ENCODE results near the gene NOXA1.

The NOXA1 gene

GRCh38 chr9:137455359-137455991 is 32.3 kb downstream of the NOXA1 start:
- H3K27me3 Mint-ChIP-seq (ENCODE audit: low read depth, poor library complexity) = no peaks in the 10 kb centered on the region
- H3K4me1 Mint-ChIP-seq = peaks cover 19% of the 10 kb centered on the region
- H3K4me3 Mint-ChIP-seq = peak overlapping the region; percentile 57
- H3K27ac Mint-ChIP-seq = no peak overlapping the region
- H3K36me3 Mint-ChIP-seq (ENCODE audit: low read depth) = peaks cover 16% of the 10 kb centered on the region
- no peak for DNase-seq
- TF ChIP-seq CTCF (IDR thresholded peaks at IDR 0.05) = no peak
- no peaks in the 10 kb centered on the region for H3K9me3 Mint-ChIP-seq

GRCh38 chr9:137456061-137456863 is 33.1 kb downstream of the NOXA1 start:
- Mint-ChIP-seq H3K4me3 (peak overlapping the region; percentile 66), H3K36me3 (ENCODE audit: low read depth) (peaks cover 16% of the 10 kb centered on the region), H3K27ac (no peak overlapping the region), H3K4me1 (peaks cover 19% of the 10 kb centered on the region), H3K27me3 (ENCODE audit: low read depth, poor library complexity) (peaks cover 4% of the 10 kb centered on the region), H3K9me3 (no peaks in the 10 kb centered on the region)
- no peak for TF ChIP-seq CTCF (IDR thresholded peaks at IDR 0.05)
- DNase-seq = no peak

GRCh38 chr9:137456864-137457405 is 33.7 kb downstream of the NOXA1 start:
- TF ChIP-seq CTCF (IDR thresholded peaks at IDR 0.05) = no peak
- peaks cover 9% of the 10 kb centered on the region for H3K27me3 Mint-ChIP-seq (ENCODE audit: low read depth, poor library complexity)
- peaks cover 16% of the 10 kb centered on the region for H3K36me3 Mint-ChIP-seq (ENCODE audit: low read depth)
- no peak for DNase-seq
- H3K4me1 Mint-ChIP-seq = peaks cover 19% of the 10 kb centered on the region
- H3K4me3 Mint-ChIP-seq = no peak overlapping the region
- no peaks in the 10 kb centered on the region for H3K9me3 Mint-ChIP-seq
- no peak overlapping the region for H3K27ac Mint-ChIP-seq

- Mint-ChIP-seq H3K36me3 (ENCODE audit: low read depth) (peaks cover 16% of the 10 kb centered on the region), H3K9me3 (no peaks in the 10 kb centered on the region), H3K4me3 (peak overlapping the region; percentile 23), H3K27me3 (ENCODE audit: low read depth, poor library complexity) (peaks cover 11% of the 10 kb centered on the region), H3K27ac (no peak overlapping the region), H3K4me1 (peaks cover 19% of the 10 kb centered on the region)
- no peak for DNase-seq
- TF ChIP-seq CTCF (IDR thresholded peaks at IDR 0.05) = no peak
These were observed 34.4 kb downstream of the NOXA1 start for GRCh38 chr9:137457406-137458193.

- no peaks in the 10 kb centered on the region for H3K9me3 Mint-ChIP-seq
- peaks cover 14% of the 10 kb centered on the region for H3K27me3 Mint-ChIP-seq (ENCODE audit: low read depth, poor library complexity)
- no peak for TF ChIP-seq CTCF (IDR thresholded peaks at IDR 0.05)
- H3K36me3 Mint-ChIP-seq (ENCODE audit: low read depth) = peaks cover 15% of the 10 kb centered on the region
- peaks cover 19% of the 10 kb centered on the region for H3K4me1 Mint-ChIP-seq
- peak; percentile 47 for DNase-seq
- H3K27ac Mint-ChIP-seq = no peak overlapping the region
- H3K4me3 Mint-ChIP-seq = no peak overlapping the region
These were observed 35.3 kb downstream of the NOXA1 start for GRCh38 chr9:137458194-137459151.

All from nephron progenitor cell (in vitro differentiated cells).